ENCODE measurements around the gene ZFYVE26. TPM values are rescaled to one million over a fixed set of nuclear protein-coding genes. Genes with fewer than 3 reads are reported as not detected.
"Not testable (repeated sequence)": the region's sequence is repeated elsewhere in the genome, so short reads cannot be mapped to it uniquely, and the experiment has no call there.

The ZFYVE26 gene
- total RNA-seq, 1 donor = 37.6 TPM

- peaks cover 5% of the 10 kb centered on the region for H3K4me1 ChIP-seq (ENCODE audit: insufficient read depth, low read length)
- no peaks in the 10 kb centered on the region for H4K20me1 ChIP-seq (ENCODE audit: insufficient read depth, low read length)
- no peak for TF ChIP-seq CTCF (IDR thresholded peaks at IDR 0.05; ENCODE audit: extremely low read depth, low read depth, low read length)
- no peak overlapping the region for H3K4me3 ChIP-seq (ENCODE audit: insufficient read depth, low read length)
- H2AFZ ChIP-seq (ENCODE audit: low read length) = no peak overlapping the region
- no peak for DNase-seq (ENCODE audit: insufficient read length, low spot score, missing footprints)
- H3K27ac ChIP-seq (ENCODE audit: low read depth, low read length) = no peak overlapping the region
- no peaks in the 10 kb centered on the region for H3K36me3 ChIP-seq (ENCODE audit: insufficient read depth, low read length)
- no peaks in the 10 kb centered on the region for H3K79me2 ChIP-seq (ENCODE audit: insufficient read depth, low read length)
- H3K9me3 ChIP-seq (ENCODE audit: low read depth, low read length) = no peaks in the 10 kb centered on the region
- no peak overlapping the region for H3K4me2 ChIP-seq (ENCODE audit: insufficient read depth, low read length)
- no peaks in the 10 kb centered on the region for H3K27me3 ChIP-seq (ENCODE audit: insufficient read depth, low read length)
These were observed 112.4 kb downstream of the ZFYVE26 start for GRCh38 chr14:67703997-67704396.

GRCh38 chr14:67701492-67701891 lies 114.9 kb downstream of the ZFYVE26 start, which contains the start of gene RDH12:
RDH12 (plus strand) TSS chr14:67701886; CDS start chr14:67722643, 20,757 bp downstream.
- not testable (repeated sequence) for H3K79me2 ChIP-seq (ENCODE audit: insufficient read depth, low read length); H3K4me1 ChIP-seq (ENCODE audit: insufficient read depth, low read length); H2AFZ ChIP-seq (ENCODE audit: low read length); H3K9me3 ChIP-seq (ENCODE audit: low read depth, low read length); DNase-seq (ENCODE audit: insufficient read length, low spot score, missing footprints); H3K36me3 ChIP-seq (ENCODE audit: insufficient read depth, low read length); H3K27me3 ChIP-seq (ENCODE audit: insufficient read depth, low read length); H3K27ac ChIP-seq (ENCODE audit: low read depth, low read length); H4K20me1 ChIP-seq (ENCODE audit: insufficient read depth, low read length); H3K4me3 ChIP-seq (ENCODE audit: insufficient read depth, low read length)
- peak within 1 kb of the TSS; percentile 31 for H3K4me2 ChIP-seq (ENCODE audit: insufficient read depth, low read length)

GRCh38 chr14:67698179-67698578 lies 118.2 kb downstream of the ZFYVE26 start:
- Histone ChIP-seq H3K79me2 (ENCODE audit: insufficient read depth, low read length) (peaks cover 18% of the 10 kb centered on the region), H4K20me1 (ENCODE audit: insufficient read depth, low read length) (peaks cover 4% of the 10 kb centered on the region), H3K36me3 (ENCODE audit: insufficient read depth, low read length) (no peaks in the 10 kb centered on the region), H3K27me3 (ENCODE audit: insufficient read depth, low read length) (no peaks in the 10 kb centered on the region), H3K9me3 (ENCODE audit: low read depth, low read length) (no peaks in the 10 kb centered on the region), H3K27ac (ENCODE audit: low read depth, low read length) (no peak overlapping the region), H3K4me2 (ENCODE audit: insufficient read depth, low read length) (no peak overlapping the region), H2AFZ (ENCODE audit: low read length) (no peak overlapping the region), H3K4me3 (ENCODE audit: insufficient read depth, low read length) (no peak overlapping the region), H3K4me1 (ENCODE audit: insufficient read depth, low read length) (peaks cover 15% of the 10 kb centered on the region)
- TF ChIP-seq CTCF (IDR thresholded peaks at IDR 0.05; ENCODE audit: extremely low read depth, low read depth, low read length) = no peak
- DNase-seq (ENCODE audit: insufficient read length, low spot score, missing footprints) = no peak

- DNase-seq (ENCODE audit: insufficient read length, low spot score, missing footprints) = no peak
- H3K27me3 ChIP-seq (ENCODE audit: insufficient read depth, low read length) = no peaks in the 10 kb centered on the region
- peak overlapping the region; percentile 49 for H2AFZ ChIP-seq (ENCODE audit: low read length)
- peaks cover 21% of the 10 kb centered on the region for H3K4me1 ChIP-seq (ENCODE audit: insufficient read depth, low read length)
- peaks cover 4% of the 10 kb centered on the region for H4K20me1 ChIP-seq (ENCODE audit: insufficient read depth, low read length)
- H3K79me2 ChIP-seq (ENCODE audit: insufficient read depth, low read length) = peaks cover 29% of the 10 kb centered on the region
- TF ChIP-seq CTCF (IDR thresholded peaks at IDR 0.05; ENCODE audit: extremely low read depth, low read depth, low read length) = no peak
- no peak overlapping the region for H3K4me2 ChIP-seq (ENCODE audit: insufficient read depth, low read length)
- H3K9me3 ChIP-seq (ENCODE audit: low read depth, low read length) = no peaks in the 10 kb centered on the region
- H3K36me3 ChIP-seq (ENCODE audit: insufficient read depth, low read length) = peaks cover 5% of the 10 kb centered on the region
- H3K27ac ChIP-seq (ENCODE audit: low read depth, low read length) = no peak overlapping the region
- no peak overlapping the region for H3K4me3 ChIP-seq (ENCODE audit: insufficient read depth, low read length)
These were observed 119.4 kb downstream of the ZFYVE26 start for GRCh38 chr14:67697006-67697405.

Small RNA genes lying within 50 kb of the gene (small RNA-seq; reads per million reads assigned to genes)
- gene AL049779.3 = not detected
- gene RN7SL369P = not detected

Other genes with a start within 250 kb of the ZFYVE26 start
- 15.3 and 16.3 TPM in 2 replicates for gene PIGH, start 216.3 kb downstream of the ZFYVE26 start, total RNA-seq
- gene ARG2, start 196.7 kb downstream of the ZFYVE26 start, total RNA-seq = 11.2 and 13.3 TPM in 2 replicates
- 64.1 and 66.6 TPM in 2 replicates for gene VTI1B, start 142.0 kb downstream of the ZFYVE26 start, total RNA-seq
- 138 and 143 TPM in 2 replicates for gene RDH11, start 120.8 kb downstream of the ZFYVE26 start, total RNA-seq
- 0.29 TPM in 1 of 2 replicates, not detected in the other for gene RDH12, start 114.7 kb downstream of the ZFYVE26 start, total RNA-seq
- gene RAD51B, start 3.2 kb upstream of the ZFYVE26 start, total RNA-seq = 13.8 and 22.4 TPM in 2 replicates